ENCODE data around the gene ZNF280B.
"Not testable (repeated sequence)": the region's sequence is repeated elsewhere in the genome, so short reads cannot be mapped to it uniquely, and the experiment has no call there.

ZNF280B gene

GRCh38 chr22:22450343-22450839 is 58.2 kb downstream of the ZNF280B start:
- CTCF ChIA-PET: no interaction called here
- no peak for DNase-seq (ENCODE audit: extremely low spot score)
- TF ChIP-seq HDGF (IDR thresholded peaks at IDR 0.05; ENCODE audit: borderline replicate concordance): no peak
- no peak for TF ChIP-seq CTBP1 (IDR thresholded peaks at IDR 0.05; ENCODE audit: borderline replicate concordance)
- no peak for TF ChIP-seq FOXM1 (IDR thresholded peaks at IDR 0.05; ENCODE audit: borderline replicate concordance)
- no peak for TF ChIP-seq ARNT (IDR thresholded peaks at IDR 0.05)
- no peak for TF ChIP-seq SUZ12 (IDR thresholded peaks at IDR 0.05)
- no peak for TF ChIP-seq BHLHE40 (IDR thresholded peaks at IDR 0.05; ENCODE audit: borderline replicate concordance)
- no peak for TF ChIP-seq PKNOX1 (IDR thresholded peaks at IDR 0.05)
- no peak for TF ChIP-seq FOXA1 (IDR thresholded peaks at IDR 0.05)
- no peak for TF ChIP-seq LEF1 (IDR thresholded peaks at IDR 0.05; ENCODE audit: borderline replicate concordance)
- TF ChIP-seq SP1 (IDR thresholded peaks at IDR 0.05): no peak
- TF ChIP-seq NFRKB (IDR thresholded peaks at IDR 0.05): no peak
- POLR2A ChIA-PET: no interaction called here

GRCh38 chr22:22449819-22450218 is 58.7 kb downstream of the ZNF280B start:
- DNase-seq (ENCODE audit: extremely low spot score): no peak
- CTCF ChIA-PET: interaction anchor here (0.8 to 0.9 kb wide), 2 partner anchors 13 to 19 kb away, joined by 3 read pairs; no protein-coding TSS in a partner anchor
- POLR2A ChIA-PET: no interaction called here
- TF ChIP-seq FOXM1 (IDR thresholded peaks at IDR 0.05; ENCODE audit: borderline replicate concordance): no peak
- TF ChIP-seq BHLHE40 (IDR thresholded peaks at IDR 0.05; ENCODE audit: borderline replicate concordance): no peak
- TF ChIP-seq ELF4 (IDR thresholded peaks at IDR 0.05): no peak
- TF ChIP-seq HDGF (IDR thresholded peaks at IDR 0.05; ENCODE audit: borderline replicate concordance): no peak
- no peak for TF ChIP-seq NFRKB (IDR thresholded peaks at IDR 0.05)
- TF ChIP-seq SP1 (IDR thresholded peaks at IDR 0.05): no peak
- no peak for TF ChIP-seq FOXK2 (IDR thresholded peaks at IDR 0.05)
- no peak for TF ChIP-seq FOXA1 (IDR thresholded peaks at IDR 0.05)
- no peak for TF ChIP-seq TARDBP (IDR thresholded peaks at IDR 0.05)
- TF ChIP-seq CTBP1 (IDR thresholded peaks at IDR 0.05; ENCODE audit: borderline replicate concordance): no peak
- no peak for TF ChIP-seq SUZ12 (IDR thresholded peaks at IDR 0.05)

- CTCF ChIA-PET: no interaction called here
- DNase-seq (ENCODE audit: extremely low spot score): no peak
- TF ChIP-seq ELF4 (IDR thresholded peaks at IDR 0.05): no peak
- TF ChIP-seq NFRKB (IDR thresholded peaks at IDR 0.05): no peak
- TF ChIP-seq ZNF384 (IDR thresholded peaks at IDR 0.05): no peak
- no peak for TF ChIP-seq CTBP1 (IDR thresholded peaks at IDR 0.05; ENCODE audit: borderline replicate concordance)
- no peak for TF ChIP-seq ARNT (IDR thresholded peaks at IDR 0.05)
- no peak for TF ChIP-seq BHLHE40 (IDR thresholded peaks at IDR 0.05; ENCODE audit: borderline replicate concordance)
- no peak for TF ChIP-seq TARDBP (IDR thresholded peaks at IDR 0.05)
- no peak for TF ChIP-seq PKNOX1 (IDR thresholded peaks at IDR 0.05)
- TF ChIP-seq SUZ12 (IDR thresholded peaks at IDR 0.05): no peak
- TF ChIP-seq FOXK2 (IDR thresholded peaks at IDR 0.05): no peak
- TF ChIP-seq L3MBTL2 (conservative IDR thresholded peaks at IDR 0.05): no peak
- TF ChIP-seq LEF1 (IDR thresholded peaks at IDR 0.05; ENCODE audit: borderline replicate concordance): no peak
- POLR2A ChIA-PET: no interaction called here
Measured at GRCh38 chr22:22446517-22446916, 62.0 kb downstream of the ZNF280B start.

- CTCF ChIA-PET; POLR2A ChIA-PET; DNase-seq (ENCODE audit: extremely low spot score): not testable (repeated sequence)
Measured at GRCh38 chr22:22444007-22444589, 64.4 kb downstream of the ZNF280B start.

GRCh38 chr22:22442928-22443709 is 65.4 kb downstream of the ZNF280B start:
- no peak for TF ChIP-seq ELF4 (IDR thresholded peaks at IDR 0.05)
- no peak for TF ChIP-seq SP1 (IDR thresholded peaks at IDR 0.05)
- no peak for TF ChIP-seq NFRKB (IDR thresholded peaks at IDR 0.05)
- no peak for TF ChIP-seq FOXA1 (IDR thresholded peaks at IDR 0.05)
- TF ChIP-seq TARDBP (IDR thresholded peaks at IDR 0.05): no peak
- no peak for DNase-seq (ENCODE audit: extremely low spot score)
- ChIA-PET POLR2A (no interaction called here), CTCF (no interaction called here)

- DNase-seq (ENCODE audit: extremely low spot score); CTCF ChIA-PET; POLR2A ChIA-PET: not testable (repeated sequence)
Measured at GRCh38 chr22:22441626-22442025, 66.9 kb downstream of the ZNF280B start.

- DNase-seq (ENCODE audit: extremely low spot score): no peak
- POLR2A ChIA-PET: no interaction called here
- TF ChIP-seq CTBP1 (IDR thresholded peaks at IDR 0.05; ENCODE audit: borderline replicate concordance) (no peak), L3MBTL2 (conservative IDR thresholded peaks at IDR 0.05) (no peak), ZNF384 (IDR thresholded peaks at IDR 0.05) (no peak), SUZ12 (IDR thresholded peaks at IDR 0.05) (no peak), FOXK2 (IDR thresholded peaks at IDR 0.05) (no peak), FOXM1 (IDR thresholded peaks at IDR 0.05; ENCODE audit: borderline replicate concordance) (no peak), HDGF (IDR thresholded peaks at IDR 0.05; ENCODE audit: borderline replicate concordance) (no peak), BHLHE40 (IDR thresholded peaks at IDR 0.05; ENCODE audit: borderline replicate concordance) (no peak), ARNT (IDR thresholded peaks at IDR 0.05) (no peak), PKNOX1 (IDR thresholded peaks at IDR 0.05) (no peak), SP1 (IDR thresholded peaks at IDR 0.05) (no peak), ELF4 (IDR thresholded peaks at IDR 0.05) (no peak), FOXA1 (IDR thresholded peaks at IDR 0.05) (no peak), TARDBP (IDR thresholded peaks at IDR 0.05) (no peak), LEF1 (IDR thresholded peaks at IDR 0.05; ENCODE audit: borderline replicate concordance) (no peak), NFRKB (IDR thresholded peaks at IDR 0.05) (no peak)
- CTCF ChIA-PET: interaction anchor here (1.6 kb wide), 1 partner anchor 18 kb away, joined by 7 read pairs; no protein-coding TSS in a partner anchor
Measured at GRCh38 chr22:22440188-22440587, 68.4 kb downstream of the ZNF280B start.

Data from HEK293T (cell line).